Keratinocyte (primary cell): ENCODE measurements around the gene RGS10. TPM values are rescaled to one million over a fixed set of nuclear protein-coding genes. Genes with fewer than 3 reads are reported as not detected.

Experiments used
- DNase-seq: peaks from one replicate; pipeline ENCODE4 v3.0.0-alpha.2; 2011; ENCODE audit warnings: low read depth, missing footprints, low spot score
- FAIRE-seq: peaks from 2 replicates; lab custom pipeline; 2011; peaks lifted over from hg19 to GRCh38; lab: Jason Lieb, UNC
- H2AFZ ChIP-seq: 2 replicates; pipeline ENCODE4 v1.6.0; 2012; ENCODE audit warnings: low read length, control low read depth, inconsistent platforms; ENCODE audit not compliant: control insufficient read depth
- H3K27ac ChIP-seq: 2 replicates; pipeline ENCODE4 v1.5.1; 2011; ENCODE audit warnings: low read length; ENCODE audit not compliant: control insufficient read depth, insufficient read depth
- H3K27me3 ChIP-seq: 3 replicates; pipeline ENCODE4 v1.6.0; 2011; ENCODE audit warnings: low read length; ENCODE audit not compliant: control insufficient read depth, insufficient read depth; ENCODE audit errors: extremely low read depth
- H3K36me3 ChIP-seq, 2 experiments: 2 replicates in 1 of 2; 3 replicates in 1 of 2; pipeline ENCODE4 v1.5.1; 2011; ENCODE audit warnings: low read length in 2 of 2, mild to moderate bottlenecking in 1 of 2; ENCODE audit not compliant: control insufficient read depth in 2 of 2, insufficient read depth in 2 of 2; ENCODE audit errors: extremely low read depth in 1 of 2
- H3K4me1 ChIP-seq: 3 replicates; pipeline ENCODE4 v1.5.1; 2011; ENCODE audit warnings: low read length; ENCODE audit not compliant: control insufficient read depth, insufficient read depth; ENCODE audit errors: extremely low read depth
- H3K4me2 ChIP-seq: 3 replicates; pipeline ENCODE4 v1.6.0; 2011; ENCODE audit warnings: low read depth, low read length; ENCODE audit not compliant: control insufficient read depth, insufficient read depth; ENCODE audit errors: extremely low read depth
- H3K4me3 ChIP-seq, 3 experiments: fragments of 200-600 bp in 1 of 3; sonication (generic) in 1 of 3; 2 replicates in 2 of 3; 3 replicates in 1 of 3; pipeline ENCODE4 v1.5.1; 2011 to 2016; ENCODE audit warnings: low read length in 3 of 3, mild to moderate bottlenecking in 3 of 3, control low read depth in 2 of 3, inconsistent platforms in 1 of 3, low read depth in 1 of 3, mixed read lengths in 1 of 3, mixed run types in 1 of 3, moderate library complexity in 1 of 3; ENCODE audit not compliant: control insufficient read depth in 2 of 3, insufficient read depth in 2 of 3; ENCODE audit errors: extremely low read depth in 1 of 3
- H3K79me2 ChIP-seq: 2 replicates; pipeline ENCODE4 v1.6.0; 2012; ENCODE audit warnings: low read length; ENCODE audit not compliant: control insufficient read depth, insufficient read depth
- H3K9ac ChIP-seq: 3 replicates; pipeline ENCODE4 v1.6.0; 2011; ENCODE audit warnings: low read length; ENCODE audit not compliant: control insufficient read depth, insufficient read depth; ENCODE audit errors: extremely low read depth
- H3K9me1 ChIP-seq: 3 replicates; pipeline ENCODE4 v1.6.0; 2011; ENCODE audit warnings: low read length; ENCODE audit not compliant: control insufficient read depth, insufficient read depth; ENCODE audit errors: extremely low read depth
- H3K9me3 ChIP-seq: 2 replicates; pipeline ENCODE4 v1.5.1; 2012; ENCODE audit warnings: low read depth, low read length; ENCODE audit not compliant: control insufficient read depth
- H4K20me1 ChIP-seq: 3 replicates; pipeline ENCODE4 v1.6.0; 2011; ENCODE audit warnings: low read length; ENCODE audit not compliant: control insufficient read depth, insufficient read depth; ENCODE audit errors: extremely low read depth
- CTCF ChIP-seq, 3 experiments: IDR thresholded peaks in 1 of 3; conservative IDR thresholded peaks in 1 of 3; optimal IDR thresholded peaks in 1 of 3; 2 replicates in 2 of 3; 3 replicates in 1 of 3; pipeline versions ENCODE3 to v1.5.1; 2011; ENCODE audit warnings: low read length in 3 of 3, mild to moderate bottlenecking in 3 of 3, moderate library complexity in 2 of 3, control low read depth in 1 of 3, inconsistent platforms in 1 of 3; ENCODE audit not compliant: insufficient read depth in 2 of 3; ENCODE audit errors: extremely low read depth in 1 of 3
- EZH2 ChIP-seq: IDR thresholded peaks from one replicate; pipeline ENCODE4 v1.6.1; 2012; ENCODE audit warnings: inconsistent platforms, mild to moderate bottlenecking, low read length, moderate library complexity
- dilution Hi-C: fragments of 300-500 bp; cut with MboI; formaldehyde crosslinking; loops from one replicate; pipeline ENCODE4 v1.7.0; 2020; ENCODE audit warnings: low sequenced_read_pairs; ENCODE audit not compliant: extremely low pct_ligation_motif_present
- polyA plus RNA-seq, 5 experiments: library from polyadenylated mRNA; depleted of rRNA in 3 of 5; stranded (reverse) in 3 of 5; stranded (forward) in 1 of 5; unstranded in 1 of 5; fragments of >200 nt; gene quantifications; 1 replicate in 1 of 5; 2 replicates in 3 of 5; 3 replicates in 1 of 5; pipeline versions ENCODE4 v1.2.1 to v1.2.3, GENCODE V29; 2011 to 2012; ENCODE audit warnings: missing spikeins in 2 of 5, low read depth in 1 of 5, low replicate concordance in 1 of 5

Gene RGS10
- polyA plus RNA-seq, 1 donor (not counting 4 experiments of a cell fraction or from before 2014, with no cell fraction given) = 87.8 TPM

GRCh38 chr10:119505131-119505551 lies 37.4 kb downstream of the RGS10 start:
- H3K27me3 ChIP-seq = no peaks in the 10 kb centered on the region
- no peak overlapping the region for H3K4me3 ChIP-seq
- TF ChIP-seq EZH2 (no peak), CTCF (optimal IDR thresholded peaks at IDR 0.05 in 1 of 3, IDR thresholded peaks at IDR 0.05 in 1 of 3, conservative IDR thresholded peaks at IDR 0.05 in 1 of 3; ENCODE audit: extremely low read depth in 1 of 3, insufficient read depth in 2 of 3, low read length in 3 of 3) (no peak)
- no peak overlapping the region for H3K9ac ChIP-seq
- H3K9me1 ChIP-seq = no peaks in the 10 kb centered on the region
- DNase-seq (no peak), FAIRE-seq (no peak)
- no peaks in the 10 kb centered on the region for H3K9me3 ChIP-seq
- H3K4me2 ChIP-seq = no peak overlapping the region
- H3K4me1 ChIP-seq = no peaks in the 10 kb centered on the region
- no peak overlapping the region for H2AFZ ChIP-seq
- H4K20me1 ChIP-seq = no peaks in the 10 kb centered on the region
- dilution Hi-C loops = no loop called here
- H3K79me2 ChIP-seq = no peaks in the 10 kb centered on the region
- peaks cover 5 to 11% of the 10 kb centered on the region in 2 experiments for H3K36me3 ChIP-seq
- H3K27ac ChIP-seq = no peak overlapping the region

DNA sequence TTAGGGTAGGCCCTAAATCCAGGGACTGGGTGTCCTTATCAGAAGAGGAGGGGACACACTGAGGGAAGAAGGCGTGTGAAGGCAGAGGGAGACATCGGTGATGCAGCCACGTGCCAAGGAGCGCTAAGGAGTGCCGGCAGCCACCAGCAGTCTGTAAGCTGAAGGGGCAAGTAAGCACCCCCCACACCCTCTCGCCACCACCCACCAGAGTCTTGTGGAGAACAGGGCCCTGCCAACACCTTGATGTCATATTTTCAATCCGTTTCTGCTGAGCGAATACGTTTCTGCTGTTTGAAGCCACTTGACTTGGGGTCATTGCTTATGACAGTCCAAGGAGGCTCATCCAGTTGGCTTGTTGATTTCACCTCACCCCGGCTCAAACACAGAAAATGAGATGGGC lies 37.9 kb downstream of the RGS10 start:
- Histone ChIP-seq H3K9me1 (no peaks in the 10 kb centered on the region), H3K9ac (no peak overlapping the region), H3K4me3 (no peak overlapping the region), H3K9me3 (no peaks in the 10 kb centered on the region), H4K20me1 (no peaks in the 10 kb centered on the region), H3K27me3 (no peaks in the 10 kb centered on the region), H3K4me2 (no peak overlapping the region), H3K4me1 (no peaks in the 10 kb centered on the region), H2AFZ (no peak overlapping the region), H3K36me3 (peaks cover 5 to 11% of the 10 kb centered on the region in 2 experiments), H3K27ac (no peak overlapping the region), H3K79me2 (no peaks in the 10 kb centered on the region)
- no peak for DNase-seq
- TF ChIP-seq EZH2 = no peak
- TF ChIP-seq CTCF (optimal IDR thresholded peaks at IDR 0.05 in 1 of 3, IDR thresholded peaks at IDR 0.05 in 1 of 3, conservative IDR thresholded peaks at IDR 0.05 in 1 of 3; ENCODE audit: extremely low read depth in 1 of 3, insufficient read depth in 2 of 3, low read length in 3 of 3) = no peak
- dilution Hi-C loops = no loop called here
- no peak for FAIRE-seq
